OCI-LY3 (cell line): Measurements from ENCODE around the gene RRAD.
"Not testable (repeated sequence)": the region's sequence is repeated elsewhere in the genome, so short reads cannot be mapped to it uniquely, and the experiment has no call there.

Source experiments
- H2AFZ ChIP-seq: fragments of 200-600, 300-600 bp; shearing (Covaris generic); 2 replicates; pipeline ENCODE4 v1.6.0; 2014; ENCODE audit warnings: antibody characterized with exemption, low read depth, low read length
- H3K27ac ChIP-seq: fragments of 200-600, 300-600 bp; sonication (generic); 2 replicates; pipeline ENCODE4 v1.5.1; 2014; ENCODE audit warnings: mild to moderate bottlenecking, low read length, moderate library complexity, mixed read lengths
- H3K27me3 ChIP-seq: fragments of 200-600, 300-600 bp; sonication (generic); 2 replicates; pipeline ENCODE4 v1.6.1; 2014; ENCODE audit warnings: low read depth, low read length, mixed read lengths
- H3K36me3 ChIP-seq: fragments of 200-600, 300-600 bp; sonication (generic); replicated peaks from 2 replicates; pipeline ENCODE3; 2014; ENCODE audit warnings: low read depth, low read length, mixed read lengths
- H3K4me1 ChIP-seq: fragments of 300-600, 200-600 bp; sonication (generic); 2 replicates; pipeline ENCODE4 v1.6.1; 2014; ENCODE audit warnings: low read length, mixed read lengths
- H3K4me2 ChIP-seq: fragments of 200-600, 300-600 bp; sonication (generic); 2 replicates; pipeline ENCODE4 v1.6.1; 2014; ENCODE audit warnings: low read length, mixed read lengths
- H3K4me3 ChIP-seq: fragments of 300-600, 200-600 bp; sonication (generic); 2 replicates; pipeline ENCODE4 v1.5.1; 2014; ENCODE audit warnings: antibody characterized with exemption, mild to moderate bottlenecking, low read length, moderate library complexity
- H3K79me2 ChIP-seq: fragments of 300-600, 200-600 bp; shearing (Covaris generic); 2 replicates; pipeline ENCODE4 v1.6.1; 2014; ENCODE audit warnings: mild to moderate bottlenecking, low read length, mixed read lengths
- H3K9ac ChIP-seq: fragments of 300-600, 200-600 bp; shearing (Covaris generic); 2 replicates; pipeline ENCODE4 v1.6.0; 2014; ENCODE audit warnings: mild to moderate bottlenecking, low read length, moderate library complexity
- H3K9me3 ChIP-seq: fragments of 200-600, 300-600 bp; shearing (Covaris generic); 2 replicates; pipeline ENCODE4 v1.6.1; 2014; ENCODE audit warnings: low read length, mixed read lengths; ENCODE audit not compliant: insufficient read depth
- H4K20me1 ChIP-seq: fragments of 200-600, 300-600 bp; sonication (generic); 2 replicates; pipeline ENCODE4 v1.6.1; 2016; ENCODE audit warnings: low read length, mixed read lengths; ENCODE audit not compliant: insufficient read depth
- CTCF ChIP-seq: fragments of 200-600, 300-600 bp; sonication (generic); IDR thresholded peaks from 2 replicates; pipeline ENCODE4 v1.5.1; 2014; ENCODE audit warnings: antibody characterized with exemption, low read length, low read depth
- EZH2phosphoT487 ChIP-seq: fragments of 200-600 bp; shearing (Covaris generic); IDR thresholded peaks from 2 replicates; pipeline ENCODE4 v1.6.1; 2018; ENCODE audit warnings: antibody characterized with exemption, mixed run types, low read depth

The RRAD gene

GRCh38 chr16:66936889-66937554 is 11.7 kb upstream of the RRAD start:
- Histone ChIP-seq H3K36me3 (peaks cover 14% of the 10 kb centered on the region), H4K20me1 (0 out of 2 replicates have a peak, but pooled peaks cover 3% of the 10 kb centered on the region), H3K9me3 (no peaks in the 10 kb centered on the region), H3K27me3 (no peaks in the 10 kb centered on the region), H3K27ac (no peak overlapping the region), H3K4me3 (no peak overlapping the region), H3K4me1 (peaks cover 13% of the 10 kb centered on the region), H2AFZ (no peak overlapping the region), H3K4me2 (no peak overlapping the region), H3K9ac (no peak overlapping the region), H3K79me2 (peaks cover 47% of the 10 kb centered on the region)
- no peak for TF ChIP-seq EZH2phosphoT487
- TF ChIP-seq CTCF: no peak

- Histone ChIP-seq H3K4me1 (peaks cover 13% of the 10 kb centered on the region), H3K27ac (no peak overlapping the region), H3K79me2 (peaks cover 47% of the 10 kb centered on the region), H3K27me3 (no peaks in the 10 kb centered on the region), H2AFZ (no peak overlapping the region), H3K36me3 (peaks cover 15% of the 10 kb centered on the region), H3K4me2 (no peak overlapping the region), H3K9ac (no peak overlapping the region), H4K20me1 (0 out of 2 replicates have a peak, but pooled peaks cover 3% of the 10 kb centered on the region), H3K4me3 (no peak overlapping the region), H3K9me3 (no peaks in the 10 kb centered on the region)
- TF ChIP-seq CTCF: no peak
- TF ChIP-seq EZH2phosphoT487: no peak
Observed at GRCh38 chr16:66936462-66936861, 11.1 kb upstream of the RRAD start.

- Histone ChIP-seq H3K27ac (peak within 1 kb of the TSS; percentile 69), H3K79me2 (peaks cover 47% of the 10 kb centered on the region), H3K4me1 (peaks cover 13% of the 10 kb centered on the region), H3K9ac (peak within 1 kb of the TSS; percentile 98), H3K36me3 (peaks cover 15% of the 10 kb centered on the region), H4K20me1 (0 out of 2 replicates have a peak, but pooled peaks cover 3% of the 10 kb centered on the region), H3K4me2 (peak within 1 kb of the TSS; percentile 82), H3K4me3 (peak within 1 kb of the TSS; percentile 85), H3K27me3 (no peaks in the 10 kb centered on the region), H2AFZ (peak within 1 kb of the TSS; percentile 80; the same call in 1 of the 2 replicates), H3K9me3 (no peaks in the 10 kb centered on the region)
- TF ChIP-seq EZH2phosphoT487 (no peak), CTCF (no peak)
Observed at GRCh38 chr16:66935314-66936011, 10.1 kb upstream of the RRAD start, which contains the start of gene CES2. CES2 (plus strand) TSS chr16:66935516; CDS start chr16:66935636, 120 bp downstream.

- Histone ChIP-seq H3K27ac (peak overlapping the region; percentile 69), H3K4me1 (peaks cover 13% of the 10 kb centered on the region), H3K4me3 (peak overlapping the region; percentile 85), H3K9ac (peak overlapping the region; percentile 98), H3K36me3 (peaks cover 15% of the 10 kb centered on the region), H3K79me2 (peaks cover 47% of the 10 kb centered on the region), H3K4me2 (peak overlapping the region; percentile 82)
- H3K9me3 ChIP-seq, H3K27me3 ChIP-seq, H4K20me1 ChIP-seq, H2AFZ ChIP-seq: not testable (repeated sequence)
Observed at GRCh38 chr16:66934839-66935313, 9.5 kb upstream of the RRAD start.
